ENCODE measurements around the gene LMF2. TPM values are rescaled to one million over a fixed set of nuclear protein-coding genes. Genes with fewer than 3 reads are reported as not detected.

The LMF2 gene
- total and polyA plus RNA-seq, 2 of the 4 experiments (the other 2 are of a cell fraction): 16.8 to 82.6 TPM

- peaks cover 4% of the 10 kb centered on the region for H4K20me1 ChIP-seq (ENCODE audit: insufficient read depth, low read length)
- intact Hi-C loops (cut with micrococcal nuclease) (no loop called here), in situ Hi-C loops (cut with MboI; ENCODE audit: low sequenced_read_pairs) (no loop called here), dilution Hi-C loops (cut with HindIII; ENCODE audit: low sequenced_read_pairs, unreplicated experiment) (no loop called here)
- H2BK20ac ChIP-seq (ENCODE audit: low read depth, low read length): no peak overlapping the region
- no peak for ATAC-seq (ENCODE audit: low read depth)
- no peak overlapping the region for H3K4ac ChIP-seq (ENCODE audit: low read depth, low read length)
- H3K4me1 ChIP-seq (ENCODE audit: control insufficient read depth, insufficient read depth, low read length): peaks cover 2% of the 10 kb centered on the region; the same call in 1 of the 2 replicates
- H3K14ac ChIP-seq (replicated peaks; ENCODE audit: low read depth, low read length): no peak overlapping the region
- H4K5ac ChIP-seq (ENCODE audit: low read depth, low read length): no peak overlapping the region
- no peak overlapping the region for H2AFZ ChIP-seq (replicated peaks; ENCODE audit: low read length, poor library complexity)
- CTCF ChIA-PET: no interaction called here
- TF ChIP-seq RAD21 (IDR thresholded peaks at IDR 0.05; ENCODE audit: low read length) (no peak), MXI1 (IDR thresholded peaks at IDR 0.05; ENCODE audit: borderline replicate concordance, low read depth, low read length) (no peak), SMC3 (IDR thresholded peaks at IDR 0.05; ENCODE audit: low read depth, low read length) (no peak), CHD1 (IDR thresholded peaks at IDR 0.05; ENCODE audit: low read depth, low read length) (no peak), NFE2L2 (IDR thresholded peaks at IDR 0.05; ENCODE audit: low read depth, low read length) (no peak), MAZ (IDR thresholded peaks at IDR 0.05; ENCODE audit: borderline replicate concordance, low read depth, low read length) (no peak), RFX5 (IDR thresholded peaks at IDR 0.05; ENCODE audit: low read depth, low read length) (no peak), RCOR1 (IDR thresholded peaks at IDR 0.05; ENCODE audit: insufficient replicate concordance, low read length) (no peak), FOS (IDR thresholded peaks at IDR 0.05; ENCODE audit: low read depth, low read length) (no peak), POLR2A (IDR thresholded peaks at IDR 0.05; ENCODE audit: low read depth, low read length) (no peak), MAFK (IDR thresholded peaks at IDR 0.05; ENCODE audit: low read depth, low read length) (no peak), CEBPB (IDR thresholded peaks at IDR 0.05; ENCODE audit: low read depth, low read length) (no peak), BHLHE40 (IDR thresholded peaks at IDR 0.05; ENCODE audit: low read depth, low read length) (no peak)
- TF ChIP-seq, protein P1, sequence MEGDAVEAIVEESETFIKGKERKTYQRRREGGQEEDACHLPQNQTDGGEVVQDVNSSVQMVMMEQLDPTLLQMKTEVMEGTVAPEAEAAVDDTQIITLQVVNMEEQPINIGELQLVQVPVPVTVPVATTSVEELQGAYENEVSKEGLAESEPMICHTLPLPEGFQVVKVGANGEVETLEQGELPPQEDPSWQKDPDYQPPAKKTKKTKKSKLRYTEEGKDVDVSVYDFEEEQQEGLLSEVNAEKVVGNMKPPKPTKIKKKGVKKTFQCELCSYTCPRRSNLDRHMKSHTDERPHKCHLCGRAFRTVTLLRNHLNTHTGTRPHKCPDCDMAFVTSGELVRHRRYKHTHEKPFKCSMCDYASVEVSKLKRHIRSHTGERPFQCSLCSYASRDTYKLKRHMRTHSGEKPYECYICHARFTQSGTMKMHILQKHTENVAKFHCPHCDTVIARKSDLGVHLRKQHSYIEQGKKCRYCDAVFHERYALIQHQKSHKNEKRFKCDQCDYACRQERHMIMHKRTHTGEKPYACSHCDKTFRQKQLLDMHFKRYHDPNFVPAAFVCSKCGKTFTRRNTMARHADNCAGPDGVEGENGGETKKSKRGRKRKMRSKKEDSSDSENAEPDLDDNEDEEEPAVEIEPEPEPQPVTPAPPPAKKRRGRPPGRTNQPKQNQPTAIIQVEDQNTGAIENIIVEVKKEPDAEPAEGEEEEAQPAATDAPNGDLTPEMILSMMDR (conservative IDR thresholded peaks at IDR 0.05; ENCODE audit: low read depth, low read length): no peak
- TF ChIP-seq, protein P2, sequence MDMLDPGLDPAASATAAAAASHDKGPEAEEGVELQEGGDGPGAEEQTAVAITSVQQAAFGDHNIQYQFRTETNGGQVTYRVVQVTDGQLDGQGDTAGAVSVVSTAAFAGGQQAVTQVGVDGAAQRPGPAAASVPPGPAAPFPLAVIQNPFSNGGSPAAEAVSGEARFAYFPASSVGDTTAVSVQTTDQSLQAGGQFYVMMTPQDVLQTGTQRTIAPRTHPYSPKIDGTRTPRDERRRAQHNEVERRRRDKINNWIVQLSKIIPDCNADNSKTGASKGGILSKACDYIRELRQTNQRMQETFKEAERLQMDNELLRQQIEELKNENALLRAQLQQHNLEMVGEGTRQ (IDR thresholded peaks at IDR 0.05; ENCODE audit: low read depth, low read length): no peak
- TF ChIP-seq, protein P3, sequence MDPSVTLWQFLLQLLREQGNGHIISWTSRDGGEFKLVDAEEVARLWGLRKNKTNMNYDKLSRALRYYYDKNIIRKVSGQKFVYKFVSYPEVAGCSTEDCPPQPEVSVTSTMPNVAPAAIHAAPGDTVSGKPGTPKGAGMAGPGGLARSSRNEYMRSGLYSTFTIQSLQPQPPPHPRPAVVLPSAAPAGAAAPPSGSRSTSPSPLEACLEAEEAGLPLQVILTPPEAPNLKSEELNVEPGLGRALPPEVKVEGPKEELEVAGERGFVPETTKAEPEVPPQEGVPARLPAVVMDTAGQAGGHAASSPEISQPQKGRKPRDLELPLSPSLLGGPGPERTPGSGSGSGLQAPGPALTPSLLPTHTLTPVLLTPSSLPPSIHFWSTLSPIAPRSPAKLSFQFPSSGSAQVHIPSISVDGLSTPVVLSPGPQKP (IDR thresholded peaks at IDR 0.05; ENCODE audit: borderline replicate concordance, low read depth, low read length): no peak
- H3K79me1 ChIP-seq (ENCODE audit: low read depth in 1 of 2, low read length in 2 of 2): peaks cover 39 to 61% of the 10 kb centered on the region in 2 experiments
- H3K36me3 ChIP-seq (ENCODE audit: control insufficient read depth, insufficient read depth, low read length): peaks cover 15% of the 10 kb centered on the region
- no TSS peak for BruUV-seq (replicated peaks)
- H3K9me3 ChIP-seq (ENCODE audit: control insufficient read depth, insufficient read depth, low read length): no peaks in the 10 kb centered on the region
- H3K9me1 ChIP-seq (ENCODE audit: insufficient read depth, low read length): peaks cover 4% of the 10 kb centered on the region; the same call in 1 of the 2 replicates
- H4K8ac ChIP-seq (ENCODE audit: low read depth in 2 of 2, low read length in 2 of 2): no peak overlapping the region
- H2BK5ac ChIP-seq (ENCODE audit: low read depth, low read length, poor library complexity, severe bottlenecking): no peak overlapping the region
- H2BK15ac ChIP-seq (ENCODE audit: low read depth, low read length): no peak overlapping the region
- H3K23ac ChIP-seq (ENCODE audit: low read depth, low read length): no peak overlapping the region
- POLR2A ChIA-PET (ENCODE audit: unreplicated experiment): no interaction called here
- no peak for DNase-seq
- WGBS, 2 experiments (ENCODE audit: extremely low coverage in 2 of 2, insufficient read length in 1 of 2): 97% methylated on average over 12 of the region's 15 CpGs; no CpG with 5 or more reads in 1 of the 2 experiments
- H3K27me3 ChIP-seq (ENCODE audit: control insufficient read depth, insufficient read depth, low read length): no peaks in the 10 kb centered on the region
- H2AK5ac ChIP-seq (ENCODE audit: low read depth, low read length): no peak overlapping the region
- no peak overlapping the region for H3K9ac ChIP-seq (ENCODE audit: low read depth, low read length)
- H2BK120ac ChIP-seq (ENCODE audit: low read depth, low read length): no peak overlapping the region
- H3K56ac ChIP-seq (ENCODE audit: extremely low read depth, insufficient read depth, low read length): no peak overlapping the region
- no peak overlapping the region for H3K4me2 ChIP-seq (ENCODE audit: low read depth, low read length)
- no peak overlapping the region for H4K91ac ChIP-seq (ENCODE audit: insufficient read depth, low read depth, low read length)
- no peak overlapping the region for H2AK9ac ChIP-seq (replicated peaks; ENCODE audit: low read depth, low read length, poor library complexity)
- no peak overlapping the region for H3K4me3 ChIP-seq (ENCODE audit: insufficient read depth, low read depth, low read length)
- H3K27ac ChIP-seq (ENCODE audit: insufficient read depth, low read length): no peak overlapping the region
- H3K18ac ChIP-seq (ENCODE audit: low read depth, low read length): no peak overlapping the region
Measured at GRCh38 chr22:50513175-50513574, 5.7 kb upstream of the LMF2 start.

Data from IMR-90 (cell line).